ENCODE results near the gene CPA2. TPM values are rescaled to one million over a fixed set of nuclear protein-coding genes. Genes with fewer than 3 reads are reported as not detected.

CPA2 gene
- total RNA-seq, result 1 to 10 TPM in 1 of 4 donors, not detected in 3; 1.2 TPM

DNA sequence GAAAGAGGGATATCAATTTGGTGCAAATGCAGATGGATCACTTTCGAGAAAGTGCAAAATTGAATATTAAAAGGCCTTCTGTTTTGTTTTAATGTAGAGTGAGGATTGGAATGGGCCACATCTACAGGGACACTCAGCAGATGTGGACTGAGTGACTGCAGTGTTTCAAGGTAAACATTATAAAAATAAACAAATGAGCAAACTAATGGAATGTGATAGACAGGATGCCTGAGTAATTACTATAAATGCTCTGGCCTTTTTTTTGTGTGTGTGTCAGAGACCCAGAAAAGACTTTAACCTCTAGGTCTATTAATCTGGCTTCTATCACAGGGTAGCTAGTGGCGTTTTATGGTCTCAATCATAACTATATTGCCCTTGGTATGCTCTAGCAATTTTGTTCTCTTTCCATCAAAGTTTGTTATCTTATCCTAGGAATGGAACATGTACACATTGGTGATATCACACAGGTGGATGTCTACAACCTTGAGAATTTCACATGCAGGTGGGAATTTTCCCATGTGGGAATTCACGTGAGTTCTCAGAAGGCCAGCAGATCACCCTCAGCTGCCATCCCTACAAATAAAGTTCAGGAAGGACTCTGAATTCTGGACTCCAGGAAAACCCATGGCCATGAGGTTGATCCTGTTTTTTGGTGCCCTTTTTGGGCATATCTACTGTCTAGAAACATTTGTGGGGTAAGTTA lies at the start of gene CPA2:
TSS of gene CPA2 (plus strand) at position 606 of the 703 bp plus-strand sequence. CDS start at position 625, 19 bp downstream.
- DNase-seq, result no peak
- intact Hi-C loops (cut with DNase I; ENCODE audit: low total_unique reads), result no loop called here

DNA sequence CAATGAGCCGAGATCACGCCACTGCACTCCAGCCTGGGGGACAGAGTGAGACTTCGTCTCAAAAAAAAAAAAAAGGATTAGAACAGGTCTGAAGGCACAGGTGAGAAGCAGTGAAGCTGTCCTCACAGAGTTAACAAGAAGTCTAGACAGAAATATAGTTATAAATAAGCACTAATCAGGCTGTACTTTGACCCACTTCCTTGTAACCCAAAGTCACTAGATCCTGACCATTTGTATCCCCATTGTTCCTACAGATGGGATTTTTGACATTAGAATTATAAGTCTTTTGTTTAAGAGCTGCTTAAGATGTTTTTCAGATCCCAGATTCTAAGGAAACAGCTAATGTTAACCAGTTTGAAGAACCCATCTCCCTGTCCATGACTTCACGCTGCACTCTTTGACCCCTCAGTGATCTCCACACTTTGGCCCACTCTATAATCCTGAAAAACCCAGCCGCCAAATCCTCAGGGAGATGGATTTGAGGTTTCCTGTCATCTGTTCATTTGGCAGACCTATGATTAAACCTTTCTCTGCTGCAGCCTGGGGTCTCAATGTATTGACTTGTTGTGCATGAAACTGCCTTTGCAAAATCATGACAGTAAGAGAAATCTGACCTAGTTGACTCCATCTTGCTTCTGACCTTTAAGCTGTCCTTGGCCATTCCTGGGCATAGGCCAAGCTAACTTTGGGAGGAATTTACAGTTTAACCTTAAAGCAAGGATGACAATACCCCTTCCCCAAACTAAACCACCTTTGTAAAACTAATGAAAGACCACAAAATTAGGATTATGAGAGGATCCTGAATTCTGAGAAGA lies 47.6 kb upstream of the CPA2 start:
- no peaks in the 10 kb centered on the region for H3K27me3 ChIP-seq
- H3K4me1 ChIP-seq, result no peaks in the 10 kb centered on the region
- TF ChIP-seq, protein P1, sequence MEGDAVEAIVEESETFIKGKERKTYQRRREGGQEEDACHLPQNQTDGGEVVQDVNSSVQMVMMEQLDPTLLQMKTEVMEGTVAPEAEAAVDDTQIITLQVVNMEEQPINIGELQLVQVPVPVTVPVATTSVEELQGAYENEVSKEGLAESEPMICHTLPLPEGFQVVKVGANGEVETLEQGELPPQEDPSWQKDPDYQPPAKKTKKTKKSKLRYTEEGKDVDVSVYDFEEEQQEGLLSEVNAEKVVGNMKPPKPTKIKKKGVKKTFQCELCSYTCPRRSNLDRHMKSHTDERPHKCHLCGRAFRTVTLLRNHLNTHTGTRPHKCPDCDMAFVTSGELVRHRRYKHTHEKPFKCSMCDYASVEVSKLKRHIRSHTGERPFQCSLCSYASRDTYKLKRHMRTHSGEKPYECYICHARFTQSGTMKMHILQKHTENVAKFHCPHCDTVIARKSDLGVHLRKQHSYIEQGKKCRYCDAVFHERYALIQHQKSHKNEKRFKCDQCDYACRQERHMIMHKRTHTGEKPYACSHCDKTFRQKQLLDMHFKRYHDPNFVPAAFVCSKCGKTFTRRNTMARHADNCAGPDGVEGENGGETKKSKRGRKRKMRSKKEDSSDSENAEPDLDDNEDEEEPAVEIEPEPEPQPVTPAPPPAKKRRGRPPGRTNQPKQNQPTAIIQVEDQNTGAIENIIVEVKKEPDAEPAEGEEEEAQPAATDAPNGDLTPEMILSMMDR (IDR thresholded peaks at IDR 0.05), result no peak
- TF ChIP-seq POLR2A (IDR thresholded peaks at IDR 0.05), result no peak
- no peak for DNase-seq
- H3K9me3 ChIP-seq, result no peaks in the 10 kb centered on the region
- H3K4me3 ChIP-seq, result no peak overlapping the region
- no peak overlapping the region for H3K27ac ChIP-seq
- no peaks in the 10 kb centered on the region for H3K36me3 ChIP-seq
- intact Hi-C loops (cut with DNase I; ENCODE audit: low total_unique reads), result no loop called here

More for the DNA sequence above, at the start of gene CPA2:
- H3K4me3 ChIP-seq, result no peak within 1 kb of the TSS
- H3K36me3 ChIP-seq, result no peaks in the 10 kb centered on the region
- H3K9me3 ChIP-seq, result no peaks in the 10 kb centered on the region
- no peaks in the 10 kb centered on the region for H3K27me3 ChIP-seq
- H3K4me1 ChIP-seq, result no peaks in the 10 kb centered on the region
- no peak within 1 kb of the TSS for H3K27ac ChIP-seq
- TF ChIP-seq POLR2A (IDR thresholded peaks at IDR 0.05), result no peak
- TF ChIP-seq, protein P1 (IDR thresholded peaks at IDR 0.05), result no peak

DNA sequence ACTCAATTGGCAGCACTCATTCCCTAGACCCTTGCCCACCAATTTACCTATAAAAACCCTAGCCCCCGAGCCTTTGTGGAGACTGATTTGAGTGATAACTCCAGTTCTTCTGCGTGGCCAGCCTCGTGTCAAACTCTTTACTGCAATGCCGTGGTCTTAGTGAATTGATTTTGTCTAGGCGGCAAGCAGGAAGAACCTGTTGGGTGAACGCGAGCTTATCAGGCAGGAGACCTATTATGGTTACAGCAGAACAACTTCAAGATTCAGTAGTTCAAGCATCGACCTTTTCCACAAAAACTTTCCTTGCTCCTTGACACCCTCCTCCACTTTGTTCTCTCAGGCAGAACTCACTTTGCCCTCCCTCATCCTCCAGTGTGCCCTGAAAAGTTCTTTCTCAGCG lies 46.8 kb upstream of the CPA2 start:
- Histone ChIP-seq H3K4me1 (no peaks in the 10 kb centered on the region), H3K27me3 (no peaks in the 10 kb centered on the region), H3K36me3 (no peaks in the 10 kb centered on the region), H3K9me3 (no peaks in the 10 kb centered on the region), H3K27ac (no peak overlapping the region), H3K4me3 (no peak overlapping the region)
- DNase-seq, result no peak
- intact Hi-C loops (cut with DNase I; ENCODE audit: low total_unique reads), result no loop called here
- no peak for TF ChIP-seq POLR2A (IDR thresholded peaks at IDR 0.05)
- TF ChIP-seq, protein P1 (IDR thresholded peaks at IDR 0.05), result no peak

DNA sequence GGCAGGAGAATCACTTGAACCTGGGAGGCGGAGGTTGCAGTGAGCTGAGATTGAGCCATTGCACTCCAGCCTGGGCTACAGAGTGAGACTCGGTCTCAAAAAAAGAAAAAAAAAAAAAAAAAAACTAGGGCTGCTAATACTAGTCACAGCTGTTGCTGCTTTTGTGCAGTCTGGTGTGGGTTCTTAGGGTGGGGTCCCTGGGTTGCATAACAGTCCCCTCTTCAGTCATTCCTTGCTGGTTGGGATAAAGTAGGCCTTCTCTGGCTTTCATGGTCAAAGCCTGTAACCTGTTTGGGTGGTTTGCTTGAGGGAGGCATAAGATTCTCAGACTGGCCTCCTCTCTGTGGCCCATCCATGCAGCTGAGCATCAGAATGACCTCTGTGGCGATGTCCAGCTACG lies 44.9 kb upstream of the CPA2 start:
- Histone ChIP-seq H3K9me3 (no peaks in the 10 kb centered on the region), H3K27ac (no peak overlapping the region), H3K4me1 (no peaks in the 10 kb centered on the region), H3K36me3 (no peaks in the 10 kb centered on the region), H3K27me3 (no peaks in the 10 kb centered on the region), H3K4me3 (no peak overlapping the region)
- intact Hi-C loops (cut with DNase I; ENCODE audit: low total_unique reads), result no loop called here
- TF ChIP-seq, protein P1 (IDR thresholded peaks at IDR 0.05), result no peak
- TF ChIP-seq POLR2A (IDR thresholded peaks at IDR 0.05), result no peak
- no peak for DNase-seq

DNA sequence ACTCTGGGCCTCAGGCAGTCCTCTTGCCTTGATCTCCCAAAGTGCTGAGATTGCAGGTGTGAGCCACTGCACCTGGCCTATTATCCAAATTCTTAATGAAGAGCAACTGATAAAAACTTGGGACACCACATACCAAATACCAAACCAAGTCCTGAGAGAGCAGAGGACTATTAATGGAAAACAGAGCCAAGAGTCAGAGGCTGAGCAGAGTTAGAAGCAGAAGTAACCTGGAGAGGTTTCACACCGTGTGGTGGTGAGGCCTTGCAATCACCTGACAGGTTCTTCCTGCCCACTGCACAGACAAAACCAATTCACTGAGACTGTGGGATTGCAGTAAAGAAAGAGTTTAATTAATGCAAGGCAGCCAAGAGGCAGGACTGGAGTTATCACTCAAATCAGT lies 43.0 kb upstream of the CPA2 start:
- TF ChIP-seq POLR2A (IDR thresholded peaks at IDR 0.05), result no peak
- intact Hi-C loops (cut with DNase I; ENCODE audit: low total_unique reads), result no loop called here

More for the DNA sequence above, 43.0 kb upstream of the CPA2 start:
- Histone ChIP-seq H3K4me1 (no peaks in the 10 kb centered on the region), H3K27me3 (no peaks in the 10 kb centered on the region), H3K27ac (no peak overlapping the region), H3K4me3 (no peak overlapping the region), H3K9me3 (no peaks in the 10 kb centered on the region), H3K36me3 (no peaks in the 10 kb centered on the region)
- no peak for DNase-seq
